Measurements from ENCODE around the gene RNF223. TPM values are rescaled to one million over a fixed set of nuclear protein-coding genes. Genes with fewer than 3 reads are reported as not detected.

RNF223 gene
- total and polyA plus RNA-seq, 2 of the 13 experiments (the other 11 are each of a cell fraction or from before 2014, with no cell fraction given), result 0.03 TPM; not detected in 1

DNA sequence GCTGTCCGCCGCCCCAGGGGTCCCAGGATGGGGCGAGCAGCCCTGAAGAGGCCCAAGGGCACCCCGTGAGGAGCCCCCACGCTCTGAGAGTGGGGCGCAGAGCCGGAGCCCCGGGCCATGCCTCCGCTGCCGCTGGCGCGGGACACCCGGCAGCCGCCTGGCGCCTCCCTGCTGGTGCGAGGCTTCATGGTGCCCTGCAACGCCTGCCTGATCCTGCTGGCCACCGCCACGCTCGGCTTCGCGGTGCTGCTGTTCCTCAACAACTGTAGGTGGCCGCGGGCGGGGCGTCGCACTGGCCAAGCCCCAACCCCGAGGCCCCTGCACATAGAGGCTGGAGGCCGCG is 39.7 kb downstream of the RNF223 start (continued):
- TF ChIP-seq, protein P1, sequence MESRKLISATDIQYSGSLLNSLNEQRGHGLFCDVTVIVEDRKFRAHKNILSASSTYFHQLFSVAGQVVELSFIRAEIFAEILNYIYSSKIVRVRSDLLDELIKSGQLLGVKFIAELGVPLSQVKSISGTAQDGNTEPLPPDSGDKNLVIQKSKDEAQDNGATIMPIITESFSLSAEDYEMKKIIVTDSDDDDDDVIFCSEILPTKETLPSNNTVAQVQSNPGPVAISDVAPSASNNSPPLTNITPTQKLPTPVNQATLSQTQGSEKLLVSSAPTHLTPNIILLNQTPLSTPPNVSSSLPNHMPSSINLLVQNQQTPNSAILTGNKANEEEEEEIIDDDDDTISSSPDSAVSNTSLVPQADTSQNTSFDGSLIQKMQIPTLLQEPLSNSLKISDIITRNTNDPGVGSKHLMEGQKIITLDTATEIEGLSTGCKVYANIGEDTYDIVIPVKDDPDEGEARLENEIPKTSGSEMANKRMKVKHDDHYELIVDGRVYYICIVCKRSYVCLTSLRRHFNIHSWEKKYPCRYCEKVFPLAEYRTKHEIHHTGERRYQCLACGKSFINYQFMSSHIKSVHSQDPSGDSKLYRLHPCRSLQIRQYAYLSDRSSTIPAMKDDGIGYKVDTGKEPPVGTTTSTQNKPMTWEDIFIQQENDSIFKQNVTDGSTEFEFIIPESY (CRISPR knock-in tag; IDR thresholded peaks at IDR 0.05), result 0 out of 2 replicates have a peak, but pooled peaks have one; percentile 42
- TF ChIP-seq ZNF589 (CRISPR knock-in tag; conservative IDR thresholded peaks at IDR 0.05) (no peak), CREM (IDR thresholded peaks at IDR 0.05) (no peak), CREM (CRISPR knock-in tag; IDR thresholded peaks at IDR 0.05) (no peak), ZNF326 (CRISPR knock-in tag; IDR thresholded peaks at IDR 0.05; ENCODE audit: borderline replicate concordance) (no peak), NR2F6 (IDR thresholded peaks at IDR 0.05) (no peak), NR2F6 (CRISPR knock-in tag; IDR thresholded peaks at IDR 0.05) (no peak), JUNB (CRISPR knock-in tag; IDR thresholded peaks at IDR 0.05; ENCODE audit: borderline replicate concordance) (no peak), TCF7L2 (IDR thresholded peaks at IDR 0.05; ENCODE audit: low read depth, low read length) (no peak), POGZ (CRISPR knock-in tag; IDR thresholded peaks at IDR 0.05) (no peak), SMAD3 (CRISPR knock-in tag; IDR thresholded peaks at IDR 0.05) (no peak), KMT2B (CRISPR knock-in tag; IDR thresholded peaks at IDR 0.05) (no peak), SIX1 (CRISPR knock-in tag; IDR thresholded peaks at IDR 0.05; ENCODE audit: borderline replicate concordance) (no peak)
- TF ChIP-seq, protein P2, sequence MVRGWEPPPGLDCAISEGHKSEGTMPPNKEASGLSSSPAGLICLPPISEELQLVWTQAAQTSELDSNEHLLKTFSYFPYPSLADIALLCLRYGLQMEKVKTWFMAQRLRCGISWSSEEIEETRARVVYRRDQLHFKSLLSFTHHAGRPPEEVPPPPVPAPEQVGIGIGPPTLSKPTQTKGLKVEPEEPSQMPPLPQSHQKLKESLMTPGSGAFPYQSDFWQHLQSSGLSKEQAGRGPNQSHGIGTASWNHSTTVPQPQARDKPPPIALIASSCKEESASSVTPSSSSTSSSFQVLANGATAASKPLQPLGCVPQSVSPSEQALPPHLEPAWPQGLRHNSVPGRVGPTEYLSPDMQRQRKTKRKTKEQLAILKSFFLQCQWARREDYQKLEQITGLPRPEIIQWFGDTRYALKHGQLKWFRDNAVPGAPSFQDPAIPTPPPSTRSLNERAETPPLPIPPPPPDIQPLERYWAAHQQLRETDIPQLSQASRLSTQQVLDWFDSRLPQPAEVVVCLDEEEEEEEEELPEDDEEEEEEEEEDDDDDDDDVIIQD (CRISPR knock-in tag; IDR thresholded peaks at IDR 0.05; ENCODE audit: low read depth), result no peak

Data from HepG2 (cell line).